Testis (tissue), 3 donors: ENCODE data around the gene PTPRU. TPM values are rescaled to one million over a fixed set of nuclear protein-coding genes. Genes with fewer than 3 reads are reported as not detected.

Experiments used
- DNase-seq: peaks from one replicate; pipeline ENCODE4 v3.0.0-alpha.2; 2019
- H3K27ac ChIP-seq, 2 donors: fragments of 200-600 bp; sonication (generic); one replicate each; pipeline ENCODE4 v1.5.1; 2019
- H3K27me3 ChIP-seq: fragments of 200-600 bp; sonication (generic); one replicate; pipeline ENCODE4 v1.5.1; 2019
- H3K36me3 ChIP-seq: fragments of 200-600 bp; sonication (generic); one replicate; pipeline ENCODE4 v1.5.1; 2017; ENCODE audit warnings: low read depth; ENCODE audit errors: missing control alignments
- H3K4me1 ChIP-seq: fragments of 200-600 bp; sonication (generic); one replicate; pipeline ENCODE4 v1.5.1; 2019
- H3K4me3 ChIP-seq, 2 donors: fragments of 200-600 bp; sonication (generic); one replicate each; pipeline ENCODE4 v1.5.1; 2017 to 2019
- H3K9me3 ChIP-seq: fragments of 200-600 bp; sonication (generic); one replicate; pipeline ENCODE4 v1.5.1; 2017
- POLR2A ChIP-seq: fragments of 450-650 bp; IDR thresholded peaks from one replicate; pipeline ENCODE4 v1.6.1; 2017; ENCODE audit warnings: antibody characterized with exemption, mild to moderate bottlenecking, moderate library complexity
- WGBS, 2 donors: methylation state at CpG; one replicate each; pipeline ENCODE4 v1.1.5; 2018; 5-methylcytosine and 5-hydroxymethylcytosine counted together
- intact Hi-C: fragments of 100-400 bp; cut with DNase I; formaldehyde crosslinking; loops from one replicate; pipeline ENCODE4 v1.15.1; 2023; ENCODE audit warnings: low total_unique reads
- polyA plus RNA-seq: library from polyadenylated mRNA; stranded (reverse); fragments of 350-450 nt; fragmentation: Illumina TruSeq; extraction: RNeasy Lipid Tissue Mini Kit (QIAGEN cat#74804); gene quantifications from one replicate; pipeline ENCODE4 v1.2.3, GENCODE V29; 2014; ENCODE audit warnings: low read depth, low replicate concordance; ENCODE audit not compliant: insufficient read depth
- total RNA-seq, 2 donors: library from RNA; depleted of rRNA; stranded (reverse); fragments of >200 nt; gene quantifications; one replicate each; pipeline ENCODE4 v1.2.3, GENCODE V29; 2016
- TF ChIP-seq, protein P1 (sequence below), 3 experiments: fragments of 450-650 bp in 2 of 3; fragments of 200-600 bp in 1 of 3; sonication (generic) in 1 of 3; IDR thresholded peaks; one replicate each; pipeline ENCODE4 v1.5.1; 2016 to 2019; ENCODE audit warnings: antibody characterized with exemption in 3 of 3, mild to moderate bottlenecking in 2 of 3, moderate library complexity in 1 of 3

Gene PTPRU
- total and polyA plus RNA-seq, 3 donors from 2014 or later, result 13.3 to 39.1 (median 21.7) TPM

- no peaks in the 10 kb centered on the region for H3K36me3 ChIP-seq
- intact Hi-C loops, result no loop called here
- TF ChIP-seq POLR2A, result no peak
- TF ChIP-seq, protein P1, sequence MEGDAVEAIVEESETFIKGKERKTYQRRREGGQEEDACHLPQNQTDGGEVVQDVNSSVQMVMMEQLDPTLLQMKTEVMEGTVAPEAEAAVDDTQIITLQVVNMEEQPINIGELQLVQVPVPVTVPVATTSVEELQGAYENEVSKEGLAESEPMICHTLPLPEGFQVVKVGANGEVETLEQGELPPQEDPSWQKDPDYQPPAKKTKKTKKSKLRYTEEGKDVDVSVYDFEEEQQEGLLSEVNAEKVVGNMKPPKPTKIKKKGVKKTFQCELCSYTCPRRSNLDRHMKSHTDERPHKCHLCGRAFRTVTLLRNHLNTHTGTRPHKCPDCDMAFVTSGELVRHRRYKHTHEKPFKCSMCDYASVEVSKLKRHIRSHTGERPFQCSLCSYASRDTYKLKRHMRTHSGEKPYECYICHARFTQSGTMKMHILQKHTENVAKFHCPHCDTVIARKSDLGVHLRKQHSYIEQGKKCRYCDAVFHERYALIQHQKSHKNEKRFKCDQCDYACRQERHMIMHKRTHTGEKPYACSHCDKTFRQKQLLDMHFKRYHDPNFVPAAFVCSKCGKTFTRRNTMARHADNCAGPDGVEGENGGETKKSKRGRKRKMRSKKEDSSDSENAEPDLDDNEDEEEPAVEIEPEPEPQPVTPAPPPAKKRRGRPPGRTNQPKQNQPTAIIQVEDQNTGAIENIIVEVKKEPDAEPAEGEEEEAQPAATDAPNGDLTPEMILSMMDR (IDR thresholded peaks at IDR 0.05), result no peak
- no peak overlapping the region for H3K27ac ChIP-seq
- DNase-seq, result no peak
- no peak overlapping the region for H3K4me3 ChIP-seq
- H3K27me3 ChIP-seq, result no peaks in the 10 kb centered on the region
- 39 to 50% methylated on average over 4 of the region's 4 CpGs for whole genome bisulfite sequencing, 2 donors
- no peaks in the 10 kb centered on the region for H3K9me3 ChIP-seq
- H3K4me1 ChIP-seq, result no peaks in the 10 kb centered on the region
Observed at GRCh38 chr1:29372108-29372507, 135.8 kb downstream of the PTPRU start.

Other genes with a start within 250 kb of the PTPRU start
- gene TMEM200B, start 112.6 kb upstream of the PTPRU start, total RNA-seq, result 10 to 100 TPM; 40.3 to 41.3 TPM
- gene TMEM200B, start 112.6 kb upstream of the PTPRU start, polyA plus RNA-seq, result 35.6 TPM
- 10 to 100 TPM; 77.1 to 81.7 TPM for gene SRSF4, start 54.6 kb upstream of the PTPRU start, total RNA-seq
- gene SRSF4, start 54.6 kb upstream of the PTPRU start, polyA plus RNA-seq, result 63.2 TPM
- 10 to 100 TPM; 37.3 to 38.9 TPM for gene MECR, start 5.6 kb upstream of the PTPRU start, total RNA-seq
- 33.7 TPM for gene MECR, start 5.6 kb upstream of the PTPRU start, polyA plus RNA-seq